Vagina (tissue), 2 donors: ENCODE measurements around the gene CACNA1C. TPM values are rescaled to one million over a fixed set of nuclear protein-coding genes. Genes with fewer than 3 reads are reported as not detected.

Experiments used
- DNase-seq, 2 donors: peaks; one replicate each; pipeline ENCODE4 v3.0.0-alpha.2; 2017; ENCODE audit errors: extremely low spot score in 2 of 2
- H3K27ac ChIP-seq: fragments of 200-600 bp; sonication (generic); one replicate; pipeline ENCODE4 v1.5.1; 2019
- H3K27me3 ChIP-seq: fragments of 200-600 bp; sonication (generic); one replicate; pipeline ENCODE4 v1.5.1; 2019
- H3K36me3 ChIP-seq, 2 donors: fragments of 200-600 bp; sonication (generic); one replicate each; pipeline ENCODE4 v1.5.1; 2017 to 2019
- H3K4me1 ChIP-seq: fragments of 200-600 bp; sonication (generic); one replicate; pipeline ENCODE4 v1.5.1; 2019
- H3K4me3 ChIP-seq, 2 donors: fragments of 200-600 bp; sonication (generic); 1 replicate in 1 of 2; 2 replicates in 1 of 2; pipeline ENCODE4 v1.5.1; 2016 to 2019
- H3K9me3 ChIP-seq: fragments of 200-600 bp; sonication (generic); one replicate; pipeline ENCODE4 v1.5.1; 2019
- POLR2A ChIP-seq, 2 donors: fragments of 450-650 bp; IDR thresholded peaks; one replicate each; pipeline ENCODE4 v1.6.1; 2017; ENCODE audit warnings: antibody characterized with exemption in 2 of 2, mild to moderate bottlenecking in 2 of 2, moderate library complexity in 2 of 2
- POLR2AphosphoS5 ChIP-seq, 2 donors: sonication (generic); formaldehyde crosslinking; IDR thresholded peaks; one replicate each; pipeline ENCODE4 v1.9.0; 2017; ENCODE audit warnings: antibody characterized with exemption in 2 of 2, mild to moderate bottlenecking in 2 of 2, low read depth in 1 of 2; ENCODE audit not compliant: insufficient read depth in 1 of 2
- intact Hi-C: fragments of 100-400 bp; cut with DNase I; formaldehyde crosslinking; loops from one replicate; pipeline ENCODE4 v1.15.1; 2023
- total RNA-seq: library from RNA; depleted of rRNA; stranded (reverse); fragments of >200 nt; gene quantifications from one replicate; pipeline ENCODE4 v1.2.3, GENCODE V29; 2016
- TF ChIP-seq, protein P1 (sequence below), 3 experiments: fragments of 450-650 bp in 2 of 3; fragments of 200-600 bp in 1 of 3; sonication (generic) in 1 of 3; IDR thresholded peaks; one replicate each; pipeline ENCODE4 v1.5.1; 2017 to 2019; ENCODE audit warnings: antibody characterized with exemption in 3 of 3, mild to moderate bottlenecking in 2 of 3, moderate library complexity in 2 of 3

CACNA1C gene
- total RNA-seq, 1 donor from 2014 or later, result 9.8 TPM

DNA sequence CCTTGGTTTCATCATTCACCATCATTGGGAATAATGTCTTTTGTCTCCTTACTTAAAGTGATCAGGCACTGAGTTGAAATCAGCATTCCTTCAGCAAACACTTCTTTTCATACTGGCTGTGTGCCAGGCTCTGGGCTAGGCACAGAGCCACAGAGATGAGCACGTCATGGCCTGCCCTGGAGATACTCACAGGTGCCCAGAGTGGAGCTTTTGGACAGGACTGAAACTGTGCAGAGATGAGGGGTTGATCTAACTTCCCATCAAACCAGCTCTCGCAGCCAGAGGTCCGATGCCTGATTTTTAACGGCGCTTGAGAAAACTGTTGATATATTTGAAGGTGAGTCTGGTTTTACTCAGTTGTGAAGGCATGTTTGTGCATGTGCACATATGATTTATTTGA lies 43.1 kb downstream of the CACNA1C start:
- Histone ChIP-seq H3K4me3 (no peak overlapping the region), H3K27me3 (no peaks in the 10 kb centered on the region), H3K4me1 (peaks cover 23% of the 10 kb centered on the region), H3K9me3 (no peaks in the 10 kb centered on the region), H3K27ac (no peak overlapping the region), H3K36me3 (no peaks in the 10 kb centered on the region)
- intact Hi-C loops, result no loop called here
- TF ChIP-seq, protein P1, sequence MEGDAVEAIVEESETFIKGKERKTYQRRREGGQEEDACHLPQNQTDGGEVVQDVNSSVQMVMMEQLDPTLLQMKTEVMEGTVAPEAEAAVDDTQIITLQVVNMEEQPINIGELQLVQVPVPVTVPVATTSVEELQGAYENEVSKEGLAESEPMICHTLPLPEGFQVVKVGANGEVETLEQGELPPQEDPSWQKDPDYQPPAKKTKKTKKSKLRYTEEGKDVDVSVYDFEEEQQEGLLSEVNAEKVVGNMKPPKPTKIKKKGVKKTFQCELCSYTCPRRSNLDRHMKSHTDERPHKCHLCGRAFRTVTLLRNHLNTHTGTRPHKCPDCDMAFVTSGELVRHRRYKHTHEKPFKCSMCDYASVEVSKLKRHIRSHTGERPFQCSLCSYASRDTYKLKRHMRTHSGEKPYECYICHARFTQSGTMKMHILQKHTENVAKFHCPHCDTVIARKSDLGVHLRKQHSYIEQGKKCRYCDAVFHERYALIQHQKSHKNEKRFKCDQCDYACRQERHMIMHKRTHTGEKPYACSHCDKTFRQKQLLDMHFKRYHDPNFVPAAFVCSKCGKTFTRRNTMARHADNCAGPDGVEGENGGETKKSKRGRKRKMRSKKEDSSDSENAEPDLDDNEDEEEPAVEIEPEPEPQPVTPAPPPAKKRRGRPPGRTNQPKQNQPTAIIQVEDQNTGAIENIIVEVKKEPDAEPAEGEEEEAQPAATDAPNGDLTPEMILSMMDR (IDR thresholded peaks at IDR 0.05), result no peak
- TF ChIP-seq POLR2A (IDR thresholded peaks at IDR 0.05) (no peak), POLR2AphosphoS5 (IDR thresholded peaks at IDR 0.05; ENCODE audit: insufficient read depth in 1 of 2, low read depth in 1 of 2) (no peak)
- DNase-seq, result no peak

- intact Hi-C loops, result no loop called here
These were observed 44.8 kb downstream of the CACNA1C start for GRCh38 chr12:2097617-2098016.

DNA sequence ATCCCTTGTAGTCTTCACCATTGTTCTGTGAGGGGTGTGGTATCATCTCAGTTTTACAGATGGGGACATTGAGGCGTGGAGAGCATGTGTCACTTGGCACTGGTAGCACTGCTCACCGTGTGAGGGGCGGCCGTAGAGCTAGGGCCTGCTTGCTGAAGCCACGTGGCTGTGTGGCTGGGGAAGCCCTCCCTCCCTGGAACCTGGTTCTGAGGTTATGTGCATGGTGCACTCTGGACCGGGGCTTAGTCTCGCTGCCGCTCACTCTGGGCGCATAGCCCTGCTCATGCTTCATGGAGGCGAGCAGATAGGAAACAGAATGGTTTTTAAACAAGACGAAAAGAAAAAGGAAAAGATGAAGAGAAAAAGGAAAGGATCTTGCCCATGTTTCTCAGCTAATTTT lies 46.1 kb downstream of the CACNA1C start:
- no peak for TF ChIP-seq POLR2A (IDR thresholded peaks at IDR 0.05)
- no peak for TF ChIP-seq POLR2AphosphoS5 (IDR thresholded peaks at IDR 0.05; ENCODE audit: insufficient read depth in 1 of 2, low read depth in 1 of 2)
- TF ChIP-seq, protein P1 (IDR thresholded peaks at IDR 0.05), result no peak
- H3K27ac ChIP-seq, result no peak overlapping the region
- no peak overlapping the region for H3K4me3 ChIP-seq
- intact Hi-C loops, result no loop called here
- H3K27me3 ChIP-seq, result no peaks in the 10 kb centered on the region
- no peaks in the 10 kb centered on the region for H3K9me3 ChIP-seq
- peaks cover 23% of the 10 kb centered on the region for H3K4me1 ChIP-seq
- H3K36me3 ChIP-seq, result no peaks in the 10 kb centered on the region
- DNase-seq, result no peak

More at GRCh38 chr12:2097617-2098016, 44.8 kb downstream of the CACNA1C start:
- DNase-seq, result no peak
- Histone ChIP-seq H3K9me3 (no peaks in the 10 kb centered on the region), H3K36me3 (no peaks in the 10 kb centered on the region), H3K27me3 (no peaks in the 10 kb centered on the region), H3K27ac (no peak overlapping the region), H3K4me1 (peaks cover 23% of the 10 kb centered on the region), H3K4me3 (no peak overlapping the region)
- TF ChIP-seq, protein P1 (IDR thresholded peaks at IDR 0.05), result no peak
- TF ChIP-seq POLR2AphosphoS5 (IDR thresholded peaks at IDR 0.05; ENCODE audit: insufficient read depth in 1 of 2, low read depth in 1 of 2) (no peak), POLR2A (IDR thresholded peaks at IDR 0.05) (no peak)

GRCh38 chr12:2099595-2099994 lies 46.8 kb downstream of the CACNA1C start:
- DNase-seq, result no peak
- Histone ChIP-seq H3K27ac (no peak overlapping the region), H3K36me3 (no peaks in the 10 kb centered on the region), H3K4me1 (peaks cover 17% of the 10 kb centered on the region), H3K27me3 (no peaks in the 10 kb centered on the region), H3K4me3 (no peak overlapping the region), H3K9me3 (no peaks in the 10 kb centered on the region)
- TF ChIP-seq POLR2A (IDR thresholded peaks at IDR 0.05) (no peak), POLR2AphosphoS5 (IDR thresholded peaks at IDR 0.05; ENCODE audit: insufficient read depth in 1 of 2, low read depth in 1 of 2) (no peak)
- TF ChIP-seq, protein P1 (IDR thresholded peaks at IDR 0.05), result no peak
- intact Hi-C loops, result no loop called here

GRCh38 chr12:2101359-2101758 lies 48.6 kb downstream of the CACNA1C start:
- no peak for DNase-seq
- Histone ChIP-seq H3K36me3 (no peaks in the 10 kb centered on the region), H3K27ac (no peak overlapping the region), H3K4me3 (no peak overlapping the region), H3K27me3 (no peaks in the 10 kb centered on the region), H3K4me1 (no peaks in the 10 kb centered on the region), H3K9me3 (no peaks in the 10 kb centered on the region)
- TF ChIP-seq POLR2A (IDR thresholded peaks at IDR 0.05) (no peak), POLR2AphosphoS5 (IDR thresholded peaks at IDR 0.05; ENCODE audit: insufficient read depth in 1 of 2, low read depth in 1 of 2) (no peak)
- TF ChIP-seq, protein P1 (IDR thresholded peaks at IDR 0.05), result no peak
- intact Hi-C loops, result no loop called here
